ENCODE results near the gene PKMYT1. TPM values are rescaled to one million over a fixed set of nuclear protein-coding genes. Genes with fewer than 3 reads are reported as not detected.
A peak's percentile ranks its signal among the peaks of the same experiment; 100 is the strongest.

Gene PKMYT1
- total and polyA plus RNA-seq, 11 donors, result 0.72 to 11.9 (median 1.2) TPM

GRCh38 chr16:2969545-2970521, 10.4 kb downstream of the PKMYT1 start:
- peaks cover 32 to 37% (median 34%) of the 10 kb centered on the region in 9 donors for H3K27me3 ChIP-seq
- ATAC-seq (peak in 3 of 4 donors; percentile 37 to 41 (median 38)), DNase-seq (peak; percentile 59 to 85 (median 69))
- 0 to 3% (median 2%) methylated on average over 1 to 83 of the region's 83 CpGs for WGBS, 4 donors
- peaks cover 3 to 55% (median 31%) of the 10 kb centered on the region in 12 donors for H3K4me1 ChIP-seq
- H3K36me3 ChIP-seq, result peaks cover 0 to 17% (median 0%) of the 10 kb centered on the region in 9 donors
- intact Hi-C loops (cut with DNase I), result loop anchor here in 1 of 10 donors (10.0 kb wide), 1 partner anchor 95 kb away; no protein-coding TSS in a partner anchor
- peak overlapping the region in 11 of 12 donors; percentile 24 to 79 (median 55) for H3K27ac ChIP-seq
- peak overlapping the region; percentile 62 to 95 (median 78) for H3K4me3 ChIP-seq
- TF ChIP-seq POLR2A (IDR thresholded peaks at IDR 0.05) (peak in 1 of 2 donors; percentile 14), CTCF (IDR thresholded peaks at IDR 0.05) (peak in 11 of 12 donors; percentile 17 to 53 (median 43))
- no peaks in the 10 kb centered on the region for H3K9me3 ChIP-seq

GRCh38 chr16:2968738-2969544, 11.3 kb downstream of the PKMYT1 start, which contains the start of gene PAQR4:
Gene PAQR4 (plus strand): TSS chr16:2969348. CDS start chr16:2969675, 327 bp downstream.
- Histone ChIP-seq H3K4me1 (peaks cover 3 to 64% (median 40%) of the 10 kb centered on the region in 12 donors), H3K9me3 (no peaks in the 10 kb centered on the region), H3K36me3 (peaks cover 0 to 17% (median 0%) of the 10 kb centered on the region in 9 donors), H3K4me3 (peak within 1 kb of the TSS; percentile 62 to 95 (median 78)), H3K27ac (peak within 1 kb of the TSS in 11 of 12 donors; percentile 24 to 79 (median 55)), H3K27me3 (peaks cover 41 to 46% (median 42%) of the 10 kb centered on the region in 9 donors)
- whole genome bisulfite sequencing, 4 donors, result 0 to 1% (median 1%) methylated on average over 45 to 98 of the region's 98 CpGs
- intact Hi-C loops (cut with DNase I), result loop anchor here in 1 of 10 donors (10.0 kb wide), 1 partner anchor 94 kb away; no protein-coding TSS in a partner anchor
- DNase-seq (peak; percentile 88 to 95 (median 90)), ATAC-seq (peak; percentile 90 to 95 (median 92))
- TF ChIP-seq CTCF (IDR thresholded peaks at IDR 0.05) (no peak), POLR2A (IDR thresholded peaks at IDR 0.05) (peak in 1 of 2 donors; percentile 77)

GRCh38 chr16:2968368-2968737, 11.9 kb downstream of the PKMYT1 start:
- peaks cover 46 to 52% (median 48%) of the 10 kb centered on the region in 9 donors for H3K27me3 ChIP-seq

More at GRCh38 chr16:2968368-2968737, 11.9 kb downstream of the PKMYT1 start:
- peak in 1 of 5 donors; percentile 52 for DNase-seq
- peak overlapping the region; percentile 62 to 95 (median 78) for H3K4me3 ChIP-seq
- peaks cover 0 to 13% (median 0%) of the 10 kb centered on the region in 9 donors for H3K36me3 ChIP-seq
- peaks cover 4 to 70% (median 46%) of the 10 kb centered on the region in 12 donors for H3K4me1 ChIP-seq
- TF ChIP-seq CTCF (IDR thresholded peaks at IDR 0.05), result no peak
- TF ChIP-seq POLR2A (IDR thresholded peaks at IDR 0.05), result no peak
- H3K27ac ChIP-seq, result no peak overlapping the region
- no peaks in the 10 kb centered on the region for H3K9me3 ChIP-seq
- 16 to 28% (median 18%) methylated on average over 17 to 18 of the region's 18 CpGs for WGBS, 4 donors
- intact Hi-C loops (cut with DNase I), result loop anchor here in 1 of 10 donors (10.0 kb wide), 1 partner anchor 94 kb away; no protein-coding TSS in a partner anchor
- no peak for ATAC-seq
